GM12874 (cell line): ENCODE results near the gene WFIKKN1.

ENCODE experiments used
- CTCF ChIP-seq: IDR thresholded peaks from 2 replicates; pipeline ENCODE4 v1.5.1; 2011; ENCODE audit warnings: low read depth, mild to moderate bottlenecking, control low read depth, low read length, moderate library complexity; ENCODE audit not compliant: insufficient read depth

WFIKKN1 gene

GRCh38 chr16:631808-632358, 1.1 kb downstream of the WFIKKN1 start:
- no peak for TF ChIP-seq CTCF

- no peak for TF ChIP-seq CTCF
Observed at GRCh38 chr16:632486-633335, 1.9 kb downstream of the WFIKKN1 start.

- TF ChIP-seq CTCF = no peak
Observed at GRCh38 chr16:633336-634050, 2.7 kb downstream of the WFIKKN1 start.

GRCh38 chr16:634051-634670, 3.4 kb downstream of the WFIKKN1 start:
- TF ChIP-seq CTCF = no peak

- no peak for TF ChIP-seq CTCF
Observed at GRCh38 chr16:634996-635395, 4.2 kb downstream of the WFIKKN1 start.

- TF ChIP-seq CTCF = no peak
Observed at GRCh38 chr16:635573-636205, 4.9 kb downstream of the WFIKKN1 start.
